Measurements from ENCODE around the gene SORBS2. TPM values are rescaled to one million over a fixed set of nuclear protein-coding genes. Genes with fewer than 3 reads are reported as not detected.

Gene SORBS2
- total and polyA plus RNA-seq, 12 donors: 175 to 3,169 (median 1,523) TPM

GRCh38 chr4:185695743-185696142, 116.3 kb downstream of the SORBS2 start:
- H3K9me3 ChIP-seq: no peaks in the 10 kb centered on the region
- no peaks in the 10 kb centered on the region for H3K27me3 ChIP-seq
- H3K4me3 ChIP-seq: no peak overlapping the region
- intact Hi-C loops (cut with DNase I): no loop called here
- ATAC-seq (peak in 4 of 8 donors; percentile 34 to 74 (median 50)), DNase-seq (no peak)
- peak overlapping the region in 4 of 10 donors; percentile 5 to 59 (median 11) for H3K27ac ChIP-seq
- 60 to 73% methylated on average over 4 of the region's 4 CpGs for WGBS, 2 donors
- H3K4me1 ChIP-seq: peaks cover 0 to 74% (median 33%) of the 10 kb centered on the region in 9 donors
- no peak for TF ChIP-seq CTCF (IDR thresholded peaks at IDR 0.05)
- no peaks in the 10 kb centered on the region for H3K36me3 ChIP-seq

- Histone ChIP-seq H3K27me3 (no peaks in the 10 kb centered on the region), H3K9me3 (no peaks in the 10 kb centered on the region), H3K4me3 (peak overlapping the region in 5 of 10 donors; percentile 6 to 19 (median 16)), H3K36me3 (peaks cover 0 to 15% (median 0%) of the 10 kb centered on the region in 9 donors), H3K4me1 (peaks cover 0 to 59% (median 33%) of the 10 kb centered on the region in 9 donors), H3K27ac (peak overlapping the region in 8 of 10 donors; percentile 28 to 83 (median 54))
- TF ChIP-seq CTCF (IDR thresholded peaks at IDR 0.05): no peak
- intact Hi-C loops (cut with DNase I): no loop called here
- WGBS, 2 donors: 55 to 57% methylated on average over 12 of the region's 12 CpGs
- DNase-seq (no peak), ATAC-seq (peak in 2 of 8 donors; percentile 10 to 41)
These were observed 118.3 kb downstream of the SORBS2 start for GRCh38 chr4:185693548-185694215.

- TF ChIP-seq CTCF (IDR thresholded peaks at IDR 0.05): no peak
- intact Hi-C loops (cut with DNase I): no loop called here
- H3K27ac ChIP-seq: no peak overlapping the region
- DNase-seq (no peak), ATAC-seq (peak in 5 of 8 donors; percentile 23 to 48 (median 34))
- 80 to 88% methylated on average over 9 of the region's 9 CpGs for WGBS, 2 donors
- H3K36me3 ChIP-seq: peaks cover 0 to 15% (median 0%) of the 10 kb centered on the region in 9 donors
- no peaks in the 10 kb centered on the region for H3K27me3 ChIP-seq
- H3K9me3 ChIP-seq: no peaks in the 10 kb centered on the region
- H3K4me1 ChIP-seq: peaks cover 0 to 59% (median 31%) of the 10 kb centered on the region in 9 donors
- H3K4me3 ChIP-seq: no peak overlapping the region
These were observed 122.6 kb downstream of the SORBS2 start for GRCh38 chr4:185689407-185689806.

GRCh38 chr4:185685804-185686203, 126.2 kb downstream of the SORBS2 start:
- no peaks in the 10 kb centered on the region for H3K9me3 ChIP-seq
- no peaks in the 10 kb centered on the region for H3K27me3 ChIP-seq
- no peak for DNase-seq
- 83 to 88% methylated on average over 1 of the region's 1 CpG for WGBS, 2 donors
- H3K4me3 ChIP-seq: no peak overlapping the region
- TF ChIP-seq CTCF (IDR thresholded peaks at IDR 0.05): no peak
- H3K36me3 ChIP-seq: peaks cover 0 to 15% (median 0%) of the 10 kb centered on the region in 9 donors
- peak overlapping the region in 9 of 10 donors; percentile 16 to 80 (median 70) for H3K27ac ChIP-seq
- ATAC-seq: peak in 1 of 8 donors; percentile 33
- H3K4me1 ChIP-seq: peaks cover 0 to 62% (median 21%) of the 10 kb centered on the region in 9 donors
- intact Hi-C loops (cut with DNase I): no loop called here

Measured in heart right ventricle (tissue), 16 donors.